AG04449 (cell line): ENCODE results near the gene BCL11A.

ENCODE experiments used
- CTCF ChIA-PET: fragments of 350-600 bp; formaldehyde crosslinking; extraction: SDS; loops from one replicate; lab custom pipeline; 2021; ENCODE audit warnings: antibody characterized with exemption; lab: Yijun Ruan, JAX
- POLR2A ChIA-PET: fragments of 400-600, 350-600 bp; formaldehyde crosslinking; extraction: SDS; loops from one replicate; lab custom pipeline; 2020; ENCODE audit warnings: antibody characterized with exemption, inconsistent platforms; lab: Yijun Ruan, JAX
- DNase-seq: peaks from one replicate; pipeline ENCODE4 v3.0.0-alpha.2; 2010; ENCODE audit warnings: low read depth, low spot score
- H3K4me3 ChIP-seq: 2 replicates; pipeline ENCODE4 v1.5.1; 2011; ENCODE audit warnings: low read depth, mild to moderate bottlenecking, control low read depth, low read length
- CTCF ChIP-seq: IDR thresholded peaks from one replicate; pipeline ENCODE4 v1.5.1; 2011; ENCODE audit warnings: mild to moderate bottlenecking, moderate library complexity, low read length, control low read depth, inconsistent platforms; ENCODE audit not compliant: insufficient read depth; ENCODE audit errors: missing control alignments

Gene BCL11A

GRCh38 chr2:60577682-60578283 lies 24.3 kb upstream of the BCL11A start:
- H3K4me3 ChIP-seq: no peak overlapping the region
- ChIA-PET CTCF (interaction anchor here (15.1 kb wide), 1 partner anchor 14 kb away, joined by 230 read pairs; no protein-coding TSS in a partner anchor), POLR2A (no interaction called here)
- no peak for DNase-seq
- no peak for TF ChIP-seq CTCF

GRCh38 chr2:60573251-60573650 lies 19.8 kb upstream of the BCL11A start:
- TF ChIP-seq CTCF: no peak
- ChIA-PET POLR2A (no interaction called here), CTCF (interaction anchor here (0.7 to 15.1 kb wide), 2 partner anchors 8 to 10 kb away, joined by 4 to 230 read pairs; no protein-coding TSS in a partner anchor)
- no peak overlapping the region for H3K4me3 ChIP-seq
- DNase-seq: no peak

- no peak for TF ChIP-seq CTCF
- ChIA-PET CTCF (interaction anchor here (3.2 to 17.0 kb wide), 2 partner anchors 10 kb away, joined by 30 to 230 read pairs; no protein-coding TSS in a partner anchor), POLR2A (no interaction called here)
- DNase-seq: no peak
- H3K4me3 ChIP-seq: no peak overlapping the region
These were observed 16.8 kb upstream of the BCL11A start for GRCh38 chr2:60570251-60570650.

DNA sequence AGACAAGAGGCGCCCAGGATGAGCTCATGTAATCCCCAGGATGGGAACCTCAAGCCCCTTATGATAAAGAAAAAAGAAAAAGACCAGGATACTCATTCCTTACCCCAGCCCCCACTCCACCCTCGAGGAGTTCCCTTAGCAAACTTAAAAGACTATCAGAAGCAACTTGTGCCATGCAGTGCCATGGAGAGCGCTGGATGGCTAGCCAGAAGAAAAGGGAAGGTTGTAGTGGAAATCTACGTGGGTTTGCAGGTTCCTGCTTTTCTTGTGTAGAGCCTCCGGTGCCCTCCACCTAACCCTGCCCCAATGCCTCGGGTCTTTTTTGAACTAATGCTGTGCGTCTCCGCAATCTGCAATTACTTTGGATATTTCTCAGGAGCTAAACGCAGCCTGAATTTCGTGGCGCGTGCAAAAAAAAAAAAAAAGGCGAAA lies 16.2 kb upstream of the BCL11A start:
- no peak for TF ChIP-seq CTCF
- DNase-seq: no peak
- ChIA-PET POLR2A (no interaction called here), CTCF (interaction anchor here (1.7 to 17.0 kb wide), 3 partner anchors 9 to 14 kb away, joined by 4 to 230 read pairs (median 30); no protein-coding TSS in a partner anchor)
- H3K4me3 ChIP-seq: peak overlapping the region; percentile 47

DNA sequence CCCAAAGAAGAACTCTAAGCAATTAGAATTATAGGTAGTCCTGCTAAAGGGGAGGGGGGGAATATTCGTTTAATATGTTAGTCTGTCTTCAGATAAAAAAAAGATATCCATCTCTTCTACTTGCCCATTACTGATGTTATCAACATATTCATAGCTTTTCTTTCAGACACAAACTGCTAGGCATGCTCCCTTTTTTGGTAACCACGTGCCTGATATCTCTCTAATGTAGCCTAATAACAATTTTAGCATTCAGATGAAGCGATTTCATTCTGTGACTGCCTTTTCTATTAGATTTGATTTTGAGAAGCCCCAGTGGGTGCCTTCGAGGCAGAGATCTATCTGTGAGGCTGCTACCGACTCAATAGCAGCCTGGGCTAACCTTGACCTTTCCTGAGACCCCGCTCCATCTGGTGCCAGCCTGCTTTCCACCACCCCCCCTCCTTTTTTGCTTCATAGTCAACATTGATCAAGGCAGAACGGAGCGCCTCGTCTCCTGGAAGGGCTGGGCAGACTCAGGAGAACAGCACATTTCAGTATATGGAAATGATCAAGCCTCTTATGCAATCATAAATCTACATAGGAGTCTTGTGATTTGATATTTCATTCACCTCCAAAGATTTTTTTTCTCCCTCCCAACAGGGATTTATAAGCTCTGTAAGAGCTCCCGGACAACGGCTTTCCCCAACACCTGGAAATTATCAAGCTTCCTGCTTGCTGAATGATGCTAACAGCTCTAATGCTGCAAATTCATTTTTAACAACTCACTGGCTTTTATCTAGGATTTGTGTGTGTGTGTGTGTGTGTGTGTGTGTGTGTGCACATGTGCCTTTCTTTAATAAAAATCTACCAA lies 14.7 kb upstream of the BCL11A start:
- POLR2A ChIA-PET: no interaction called here
- DNase-seq: no peak
- no peak for TF ChIP-seq CTCF
- CTCF ChIA-PET: interaction anchor here (1.0 to 17.0 kb wide), 5 partner anchors 11 to 1569 kb away, joined by 3 to 230 read pairs (median 4); no protein-coding TSS in a partner anchor
- no peak overlapping the region for H3K4me3 ChIP-seq

DNA sequence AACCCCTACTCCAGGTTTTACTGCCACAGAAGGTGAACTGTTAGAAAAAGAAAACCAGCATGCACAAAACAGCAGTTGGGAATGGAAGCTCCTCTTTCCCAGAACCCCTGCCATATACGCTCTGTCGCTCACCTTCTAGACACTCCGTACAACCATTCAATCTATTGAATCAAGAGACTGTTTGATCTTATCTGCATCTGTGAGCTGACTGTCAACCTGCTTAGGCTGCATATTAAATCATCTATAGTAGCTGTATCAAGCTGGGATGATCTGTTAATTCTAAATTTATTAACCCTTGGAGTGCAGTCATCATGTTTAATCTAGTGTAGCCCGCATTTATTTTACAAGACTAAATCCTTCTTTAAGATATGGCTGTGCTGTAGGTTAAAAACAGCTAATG lies 13.6 kb upstream of the BCL11A start:
- POLR2A ChIA-PET: no interaction called here
- H3K4me3 ChIP-seq: no peak overlapping the region
- no peak for DNase-seq
- no peak for TF ChIP-seq CTCF
- CTCF ChIA-PET: interaction anchor here (1.0 to 17.0 kb wide), 6 partner anchors 9 to 1542 kb away, joined by 3 to 230 read pairs (median 8); no protein-coding TSS in a partner anchor
